GM15510 (cell line): ENCODE data around the gene AKAP8.

ENCODE experiments used
- POLR2A ChIP-seq: IDR thresholded peaks from 3 replicates; pipeline ENCODE4 v1.6.1; 2011; ENCODE audit warnings: borderline replicate concordance; ENCODE audit not compliant: insufficient read length; ENCODE audit errors: extremely low read depth

AKAP8 gene

GRCh38 chr19:15324791-15325519 is 54.6 kb downstream of the AKAP8 start:
- no peak for TF ChIP-seq POLR2A

- TF ChIP-seq POLR2A: no peak
Measured at GRCh38 chr19:15323496-15324235, 55.9 kb downstream of the AKAP8 start.

GRCh38 chr19:15321739-15322138 is 57.8 kb downstream of the AKAP8 start:
- TF ChIP-seq POLR2A: no peak

DNA sequence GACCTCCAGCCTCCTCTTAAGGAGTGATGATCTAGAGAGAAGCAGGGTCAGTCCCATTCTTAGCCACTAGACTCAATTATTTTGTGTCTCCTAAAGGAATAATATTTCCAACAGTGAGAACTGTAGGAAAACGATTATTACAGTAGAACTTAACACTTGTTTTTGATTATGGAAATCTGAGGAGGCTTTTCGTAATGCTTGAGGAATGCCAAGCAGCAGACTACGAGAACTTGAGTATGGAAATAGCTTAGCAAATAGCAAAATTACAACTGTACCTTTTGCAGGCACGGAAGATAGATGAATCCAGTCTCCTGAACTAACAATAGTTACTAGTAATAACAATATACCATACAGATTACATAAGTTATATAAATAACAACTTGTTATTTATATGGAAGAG is 59.5 kb downstream of the AKAP8 start:
- no peak for TF ChIP-seq POLR2A

GRCh38 chr19:15318241-15318691 is 61.3 kb downstream of the AKAP8 start:
- no peak for TF ChIP-seq POLR2A

DNA sequence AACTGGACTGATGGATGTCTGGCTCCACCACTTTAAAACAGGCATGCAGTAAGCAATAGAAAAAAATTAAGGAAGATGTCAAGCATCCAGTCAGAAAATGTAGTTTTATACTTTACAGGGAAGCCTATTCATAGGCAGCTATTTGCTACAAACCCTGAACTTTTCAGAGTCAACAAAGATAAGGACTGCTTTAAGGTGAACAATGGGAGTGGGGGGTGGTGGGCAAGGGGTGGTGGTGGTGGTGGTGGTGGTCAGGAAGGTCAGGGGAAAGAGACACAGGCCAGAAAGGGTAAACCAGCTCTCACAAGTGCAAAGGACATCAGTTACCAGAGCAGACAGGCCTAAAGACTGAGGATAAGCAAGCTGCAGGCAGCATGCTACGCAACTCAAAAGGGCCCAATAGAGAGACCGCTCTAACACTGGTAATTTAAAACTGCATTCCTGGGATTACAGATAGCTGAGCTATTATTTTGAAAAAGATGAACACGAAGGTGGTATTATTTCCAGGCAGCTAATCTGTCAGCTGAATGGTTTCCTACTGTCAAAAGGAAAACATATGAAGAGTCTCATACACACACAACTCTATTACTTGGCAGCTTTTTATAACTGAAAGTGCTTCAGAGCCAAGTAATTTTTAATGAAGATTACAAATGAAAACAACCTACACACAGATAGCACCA is 62.1 kb downstream of the AKAP8 start:
- TF ChIP-seq POLR2A: no peak

DNA sequence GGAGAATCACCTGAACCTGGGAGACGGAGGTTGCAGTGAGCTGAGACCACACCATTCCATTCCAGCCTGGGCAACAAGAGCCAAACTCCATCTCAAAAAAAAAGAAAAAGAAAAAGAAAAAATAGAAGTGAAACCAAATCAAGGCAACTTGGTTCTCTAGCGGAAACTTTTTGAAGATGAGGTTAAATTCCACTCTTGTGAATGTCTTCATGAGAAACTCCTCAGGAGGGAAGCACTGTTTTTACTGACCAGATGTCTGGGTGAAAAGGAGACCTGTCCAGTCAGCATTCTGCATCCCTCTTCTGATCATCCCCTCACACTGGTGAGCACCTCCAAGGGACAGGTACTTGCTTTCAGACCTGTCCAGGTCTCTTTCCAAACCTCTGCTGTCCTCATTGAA is 63.1 kb downstream of the AKAP8 start:
- no peak for TF ChIP-seq POLR2A

DNA sequence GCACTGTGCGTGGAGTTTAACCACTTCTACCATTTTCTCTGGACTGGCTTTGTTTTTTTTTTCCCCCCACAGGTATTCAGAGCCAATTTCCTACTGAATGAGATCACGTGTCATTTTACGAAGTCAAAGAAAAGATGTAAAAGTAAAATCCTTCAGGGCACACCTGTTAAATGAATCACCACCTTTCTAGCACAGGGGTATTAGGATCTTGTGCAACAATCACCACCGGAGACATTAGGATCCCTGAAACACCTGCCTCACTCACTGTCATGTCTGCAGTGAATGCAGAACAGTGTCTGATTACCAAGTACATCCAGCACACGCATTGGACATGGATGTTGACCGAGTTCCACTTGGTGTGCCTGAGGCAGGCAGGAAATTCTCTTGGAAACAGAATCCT is 64.5 kb downstream of the AKAP8 start:
- no peak for TF ChIP-seq POLR2A

- TF ChIP-seq POLR2A: no peak
Measured at GRCh38 chr19:15313649-15314279, 65.8 kb downstream of the AKAP8 start.

GRCh38 chr19:15307169-15307568 is 72.4 kb downstream of the AKAP8 start:
- no peak for TF ChIP-seq POLR2A

- TF ChIP-seq POLR2A: no peak
Measured at GRCh38 chr19:15305582-15306334, 73.8 kb downstream of the AKAP8 start.

GRCh38 chr19:15304140-15304705 is 75.4 kb downstream of the AKAP8 start:
- no peak for TF ChIP-seq POLR2A
